ENCODE measurements around the gene KRT35. TPM values are rescaled to one million over a fixed set of nuclear protein-coding genes. Genes with fewer than 3 reads are reported as not detected.

The KRT35 gene
- not detected for total RNA-seq

GRCh38 chr17:41481036-41481435 lies at the start of gene KRT35:
TSS of gene KRT35 (minus strand) at chr17:41481151. CDS start at chr17:41481097, 54 bp downstream.

GRCh38 chr17:41518789-41519449 lies 38.0 kb upstream of the KRT35 start, which contains the start of gene KRT15:
TSS of gene KRT15 (minus strand) at chr17:41518890. CDS start at chr17:41518827, 63 bp downstream.

GRCh38 chr17:41505007-41505808 lies 24.3 kb upstream of the KRT35 start, which contains the start of gene KRT13:
TSS of gene KRT13 (minus strand) at chr17:41505612. CDS start at chr17:41505550, 62 bp downstream.

GRCh38 chr17:41489531-41489930 lies 8.6 kb upstream of the KRT35 start, which contains the start of gene KRT36:
TSS of gene KRT36 (minus strand) at chr17:41489910. CDS start at chr17:41489864, 46 bp downstream.

GRCh38 chr17:41466988-41467387 lies 14.0 kb downstream of the KRT35 start, which contains the start of gene KRT32:
TSS of gene KRT32 (minus strand) at chr17:41467386. CDS start at chr17:41467325, 61 bp downstream.

GRCh38 chr17:41440531-41441033 lies 40.4 kb downstream of the KRT35 start, which contains the start of gene KRT38:
TSS of gene KRT38 (minus strand) at chr17:41440983. CDS start at chr17:41440921, 62 bp downstream.

Small RNAs within 50 kb of the gene (small RNA-seq; reads per million reads assigned to genes)
- gene RNU2-32P (ENCODE audit: low replicate concordance), result 4.7 reads per million, percentile 86 among the genes with 10 or more reads in this experiment

Other genes starting within 250 kb of the KRT35 start
- gene KRTAP9-3, start 248.7 kb downstream of the KRT35 start, total RNA-seq, result not detected
- not detected for gene KRTAP9-8, start 243.2 kb downstream of the KRT35 start, total RNA-seq
- gene KRTAP9-4, start 231.5 kb downstream of the KRT35 start, total RNA-seq, result not detected
- gene KRTAP9-9, start 225.8 kb downstream of the KRT35 start, total RNA-seq, result not detected
- not detected for gene KRTAP9-6, start 215.8 kb downstream of the KRT35 start, total RNA-seq
- not detected for gene KRTAP9-7, start 205.5 kb downstream of the KRT35 start, total RNA-seq
- not detected for gene KRTAP29-1, start 178.3 kb downstream of the KRT35 start, total RNA-seq
- gene KRTAP16-1, start 171.8 kb downstream of the KRT35 start, total RNA-seq, result not detected
- gene KRTAP17-1, start 165.4 kb downstream of the KRT35 start, total RNA-seq, result not detected
- not detected for gene KRT33A, start 130.3 kb downstream of the KRT35 start, total RNA-seq
- gene KRT33B, start 111.3 kb downstream of the KRT35 start, total RNA-seq, result not detected
- 0.94 TPM for gene KRT34, start 98.8 kb downstream of the KRT35 start, total RNA-seq
- gene KRT31, start 83.5 kb downstream of the KRT35 start, total RNA-seq, result 0.94 TPM
- not detected for gene KRT37, start 56.6 kb downstream of the KRT35 start, total RNA-seq
- not detected for gene KRT38, start 40.2 kb downstream of the KRT35 start, total RNA-seq
- gene KRT32, start 13.8 kb downstream of the KRT35 start, total RNA-seq, result not detected
- gene KRT36, start 8.8 kb upstream of the KRT35 start, total RNA-seq, result not detected
- not detected for gene KRT13, start 24.5 kb upstream of the KRT35 start, total RNA-seq
- gene KRT15, start 37.7 kb upstream of the KRT35 start, total RNA-seq, result not detected
- gene KRT19, start 47.2 kb upstream of the KRT35 start, total RNA-seq, result 5.9 TPM
- gene KRT9, start 90.9 kb upstream of the KRT35 start, total RNA-seq, result not detected
- gene KRT14, start 105.7 kb upstream of the KRT35 start, total RNA-seq, result not detected
- gene KRT16, start 131.6 kb upstream of the KRT35 start, total RNA-seq, result not detected
- not detected for gene KRT17, start 143.4 kb upstream of the KRT35 start, total RNA-seq
- 110 TPM for gene EIF1, start 207.7 kb upstream of the KRT35 start, total RNA-seq
- gene GAST, start 231.2 kb upstream of the KRT35 start, total RNA-seq, result not detected

All from parietal lobe (tissue), 2 donors.